WTC11 (cell line): ENCODE data around the gene EPHA6. TPM values are rescaled to one million over a fixed set of nuclear protein-coding genes. Genes with fewer than 3 reads are reported as not detected.

Experiments
- ATAC-seq: fragments of 200-7000 bp; cut with Tn5 transposase; 2 replicates; pipeline ENCODE4 v1.10.0; 2021; ENCODE audit warnings: mild to moderate bottlenecking, moderate library complexity
- CTCF ChIA-PET: fragments of 300-600 bp; sonication (Branson Sonifier 250); formaldehyde crosslinking; loops from one replicate; lab custom pipeline; 2021; ENCODE audit warnings: antibody characterized with exemption; lab: Charles Lee
- POLR2A ChIA-PET: fragments of 350-600 bp; sonication (Branson Sonifier 250); formaldehyde crosslinking; loops from one replicate; lab custom pipeline; 2021; ENCODE audit warnings: antibody characterized with exemption; lab: Charles Lee
- DNase-seq: peaks from one replicate; pipeline ENCODE4 v3.0.0; 2021; ENCODE audit warnings: low spot score
- H3K27ac Mint-ChIP-seq: 2 replicates; pipeline ENCODE4 v1.8.0; 2021; ENCODE audit warnings: mixed read lengths
- H3K27me3 Mint-ChIP-seq: 2 replicates; pipeline ENCODE4 v1.8.0; 2021; ENCODE audit warnings: low read depth, mild to moderate bottlenecking, moderate library complexity, mixed read lengths
- H3K36me3 Mint-ChIP-seq: 2 replicates; pipeline ENCODE4 v1.8.0; 2021; ENCODE audit warnings: mixed read lengths
- H3K4me1 Mint-ChIP-seq: 2 replicates; pipeline ENCODE4 v1.8.0; 2022; ENCODE audit warnings: mixed read lengths
- H3K4me3 Mint-ChIP-seq: 2 replicates; pipeline ENCODE4 v1.8.0; 2021; ENCODE audit warnings: mild to moderate bottlenecking, moderate library complexity, mixed read lengths
- H3K9me3 Mint-ChIP-seq: 2 replicates; pipeline ENCODE4 v1.8.0; 2021; ENCODE audit warnings: mixed read lengths
- CBFB ChIP-seq: sonication (generic); formaldehyde crosslinking; IDR thresholded peaks from 2 replicates; pipeline ENCODE4 v1.8.1; 2022; ENCODE audit warnings: mild to moderate bottlenecking, low read depth, missing genetic modification reagents
- CREB1 ChIP-seq: sonication (generic); formaldehyde crosslinking; IDR thresholded peaks from 2 replicates; pipeline ENCODE4 v1.8.0; 2023; ENCODE audit warnings: mild to moderate bottlenecking, missing genetic modification reagents
- ELF4 ChIP-seq: sonication (generic); formaldehyde crosslinking; IDR thresholded peaks from 2 replicates; pipeline ENCODE4 v1.8.1; 2022; ENCODE audit warnings: low read depth, mild to moderate bottlenecking, moderate library complexity, missing genetic modification reagents
- EMX1 ChIP-seq: fragments of 250-450 bp; sonication (Bioruptor Pico); IDR thresholded peaks from 2 replicates; pipeline ENCODE4 v1.8.0; 2021; ENCODE audit warnings: mild to moderate bottlenecking
- MYBL2 ChIP-seq: sonication (generic); formaldehyde crosslinking; IDR thresholded peaks from 2 replicates; pipeline ENCODE4 v1.8.1; 2023; ENCODE audit warnings: mild to moderate bottlenecking, moderate library complexity, missing genetic modification reagents
- NFATC4 ChIP-seq: fragments of 250-450 bp; sonication (Bioruptor Pico); IDR thresholded peaks from 2 replicates; pipeline ENCODE4 v1.9.0; 2021; ENCODE audit warnings: mild to moderate bottlenecking
- NFE2L1 ChIP-seq: sonication (generic); formaldehyde crosslinking; IDR thresholded peaks from 2 replicates; pipeline ENCODE4 v1.8.1; 2023; ENCODE audit warnings: missing genetic modification reagents
- NR2C2 ChIP-seq: sonication (generic); formaldehyde crosslinking; IDR thresholded peaks from 2 replicates; pipeline ENCODE4 v1.8.0; 2022; ENCODE audit warnings: mild to moderate bottlenecking, missing genetic modification reagents
- RORB ChIP-seq: fragments of 250-450 bp; sonication (Bioruptor Pico); IDR thresholded peaks from 2 replicates; pipeline ENCODE4 v1.9.0; 2021; ENCODE audit warnings: mild to moderate bottlenecking
- SMAD3 ChIP-seq: sonication (generic); formaldehyde crosslinking; IDR thresholded peaks from 2 replicates; pipeline ENCODE4 v1.8.0; 2022; ENCODE audit warnings: missing genetic modification reagents, mild to moderate bottlenecking, borderline replicate concordance
- SMAD4 ChIP-seq: sonication (generic); formaldehyde crosslinking; IDR thresholded peaks from 2 replicates; pipeline ENCODE4 v1.8.0; 2022; ENCODE audit warnings: mild to moderate bottlenecking, missing genetic modification reagents
- SOX15 ChIP-seq: fragments of 250-450 bp; sonication (Bioruptor Pico); IDR thresholded peaks from 2 replicates; pipeline ENCODE4 v1.9.0; 2021; ENCODE audit warnings: mild to moderate bottlenecking
- TEAD1 ChIP-seq: sonication (generic); formaldehyde crosslinking; IDR thresholded peaks from 2 replicates; pipeline ENCODE4 v1.8.0; 2022; ENCODE audit warnings: mild to moderate bottlenecking, missing genetic modification reagents
- ZNF317 ChIP-seq: sonication (generic); formaldehyde crosslinking; IDR thresholded peaks from 2 replicates; pipeline ENCODE4 v1.8.1; 2023; ENCODE audit warnings: low read depth, mild to moderate bottlenecking, moderate library complexity, missing genetic modification reagents, borderline replicate concordance
- ZNF671 ChIP-seq: fragments of 250-450 bp; sonication (Bioruptor Pico); IDR thresholded peaks from 2 replicates; pipeline ENCODE4 v1.8.0; 2021; ENCODE audit warnings: mild to moderate bottlenecking
- total RNA-seq: library from RNA; stranded (reverse); gene quantifications from 3 replicates; pipeline ENCODE4 v1.2.3, GENCODE V29; 2021
- TF ChIP-seq, protein P1 (sequence below): sonication (generic); formaldehyde crosslinking; IDR thresholded peaks from 2 replicates; pipeline ENCODE4 v1.8.0; 2023; ENCODE audit warnings: missing genetic modification reagents, mild to moderate bottlenecking, borderline replicate concordance
- TF ChIP-seq, protein P2 (sequence below): sonication (generic); formaldehyde crosslinking; conservative IDR thresholded peaks from 2 replicates; pipeline ENCODE4 v1.8.1; 2022; ENCODE audit warnings: mild to moderate bottlenecking, missing genetic modification reagents
- TF ChIP-seq, protein P3 (sequence below): sonication (generic); formaldehyde crosslinking; IDR thresholded peaks from 2 replicates; pipeline ENCODE4 v1.8.0; 2022; ENCODE audit warnings: mild to moderate bottlenecking, missing genetic modification reagents

The EPHA6 gene
- total RNA-seq, 1 experiment from 2014 or later = 2.1 TPM

DNA sequence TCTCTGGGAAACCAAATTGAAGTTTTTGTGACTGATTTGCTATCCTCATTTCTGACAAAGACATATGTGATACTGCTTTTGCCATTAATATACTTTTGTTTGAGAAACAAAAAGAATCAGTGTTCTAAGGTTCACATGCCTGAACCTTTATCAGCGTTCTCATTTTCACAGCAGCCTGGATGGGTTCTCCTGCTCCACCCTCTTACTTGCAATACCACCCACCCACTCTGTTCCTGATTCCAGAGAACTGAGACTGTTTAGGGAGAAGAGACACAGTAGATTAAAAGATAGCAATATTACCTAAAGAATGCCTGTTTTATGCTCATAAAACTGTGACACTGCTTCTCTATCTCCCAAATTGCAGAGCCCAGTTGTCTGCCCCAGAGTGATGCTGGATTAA is 924.4 kb downstream of the EPHA6 start:
- POLR2A ChIA-PET = no interaction called here
- no peaks in the 10 kb centered on the region for H3K9me3 Mint-ChIP-seq
- TF ChIP-seq RORB (CRISPR knock-in tag) (no peak), ELF4 (CRISPR knock-in tag) (no peak), CREB1 (CRISPR knock-in tag) (no peak), EMX1 (no peak), TEAD1 (no peak), SOX15 (no peak), CBFB (CRISPR knock-in tag) (no peak), ZNF671 (CRISPR knock-in tag) (no peak), NFE2L1 (no peak)
- TF ChIP-seq, protein P1, sequence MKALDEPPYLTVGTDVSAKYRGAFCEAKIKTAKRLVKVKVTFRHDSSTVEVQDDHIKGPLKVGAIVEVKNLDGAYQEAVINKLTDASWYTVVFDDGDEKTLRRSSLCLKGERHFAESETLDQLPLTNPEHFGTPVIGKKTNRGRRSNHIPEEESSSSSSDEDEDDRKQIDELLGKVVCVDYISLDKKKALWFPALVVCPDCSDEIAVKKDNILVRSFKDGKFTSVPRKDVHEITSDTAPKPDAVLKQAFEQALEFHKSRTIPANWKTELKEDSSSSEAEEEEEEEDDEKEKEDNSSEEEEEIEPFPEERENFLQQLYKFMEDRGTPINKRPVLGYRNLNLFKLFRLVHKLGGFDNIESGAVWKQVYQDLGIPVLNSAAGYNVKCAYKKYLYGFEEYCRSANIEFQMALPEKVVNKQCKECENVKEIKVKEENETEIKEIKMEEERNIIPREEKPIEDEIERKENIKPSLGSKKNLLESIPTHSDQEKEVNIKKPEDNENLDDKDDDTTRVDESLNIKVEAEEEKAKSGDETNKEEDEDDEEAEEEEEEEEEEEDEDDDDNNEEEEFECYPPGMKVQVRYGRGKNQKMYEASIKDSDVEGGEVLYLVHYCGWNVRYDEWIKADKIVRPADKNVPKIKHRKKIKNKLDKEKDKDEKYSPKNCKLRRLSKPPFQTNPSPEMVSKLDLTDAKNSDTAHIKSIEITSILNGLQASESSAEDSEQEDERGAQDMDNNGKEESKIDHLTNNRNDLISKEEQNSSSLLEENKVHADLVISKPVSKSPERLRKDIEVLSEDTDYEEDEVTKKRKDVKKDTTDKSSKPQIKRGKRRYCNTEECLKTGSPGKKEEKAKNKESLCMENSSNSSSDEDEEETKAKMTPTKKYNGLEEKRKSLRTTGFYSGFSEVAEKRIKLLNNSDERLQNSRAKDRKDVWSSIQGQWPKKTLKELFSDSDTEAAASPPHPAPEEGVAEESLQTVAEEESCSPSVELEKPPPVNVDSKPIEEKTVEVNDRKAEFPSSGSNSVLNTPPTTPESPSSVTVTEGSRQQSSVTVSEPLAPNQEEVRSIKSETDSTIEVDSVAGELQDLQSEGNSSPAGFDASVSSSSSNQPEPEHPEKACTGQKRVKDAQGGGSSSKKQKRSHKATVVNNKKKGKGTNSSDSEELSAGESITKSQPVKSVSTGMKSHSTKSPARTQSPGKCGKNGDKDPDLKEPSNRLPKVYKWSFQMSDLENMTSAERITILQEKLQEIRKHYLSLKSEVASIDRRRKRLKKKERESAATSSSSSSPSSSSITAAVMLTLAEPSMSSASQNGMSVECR = no peak
- TF ChIP-seq, protein P2, sequence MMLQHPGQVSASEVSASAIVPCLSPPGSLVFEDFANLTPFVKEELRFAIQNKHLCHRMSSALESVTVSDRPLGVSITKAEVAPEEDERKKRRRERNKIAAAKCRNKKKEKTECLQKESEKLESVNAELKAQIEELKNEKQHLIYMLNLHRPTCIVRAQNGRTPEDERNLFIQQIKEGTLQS (CRISPR knock-in tag) = no peak
- TF ChIP-seq, protein P3, sequence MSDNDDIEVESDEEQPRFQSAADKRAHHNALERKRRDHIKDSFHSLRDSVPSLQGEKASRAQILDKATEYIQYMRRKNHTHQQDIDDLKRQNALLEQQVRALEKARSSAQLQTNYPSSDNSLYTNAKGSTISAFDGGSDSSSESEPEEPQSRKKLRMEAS = no peak
- TF ChIP-seq, all 79 proteins: peak for 0
- CTCF ChIA-PET = interaction anchor here (0.7 to 1.7 kb wide), 2 partner anchors 13 to 20 kb away, joined by 3 to 6 read pairs; no protein-coding TSS in a partner anchor
- Mint-ChIP-seq H3K4me3 (no peak overlapping the region), H3K27me3 (no peaks in the 10 kb centered on the region), H3K36me3 (no peaks in the 10 kb centered on the region), H3K4me1 (peaks cover 5% of the 10 kb centered on the region), H3K27ac (no peak overlapping the region)
- no peak for DNase-seq
- no peak for ATAC-seq

DNA sequence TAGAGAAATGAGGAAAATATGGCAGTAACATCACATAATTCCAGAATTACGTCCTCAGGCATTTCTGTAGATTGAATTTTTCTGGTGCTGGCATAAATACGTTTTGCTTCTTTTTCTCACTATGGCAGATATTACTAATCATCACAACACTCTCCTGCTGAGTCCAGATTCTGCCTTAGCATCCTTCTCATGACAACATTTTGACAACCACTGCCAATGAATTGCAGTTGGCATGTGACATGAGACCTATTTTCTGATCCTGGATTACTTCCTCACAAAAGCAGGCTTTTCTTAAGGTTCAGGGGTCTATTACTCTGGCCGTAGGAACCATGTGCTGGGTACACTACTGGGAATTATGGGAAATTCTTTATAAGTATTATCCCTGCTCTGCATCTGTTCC is 927.6 kb downstream of the EPHA6 start:
- TF ChIP-seq, protein P1 = no peak
- TF ChIP-seq MYBL2 (CRISPR knock-in tag) = no peak
- TF ChIP-seq NFATC4 = no peak
- no peak for TF ChIP-seq SMAD4 (CRISPR knock-in tag)
- no peak for TF ChIP-seq SMAD3 (CRISPR knock-in tag)
- TF ChIP-seq ZNF317 (CRISPR knock-in tag) = no peak
- no peak for TF ChIP-seq NR2C2 (CRISPR knock-in tag)
- TF ChIP-seq CBFB (CRISPR knock-in tag) = no peak
- no peak for TF ChIP-seq CREB1 (CRISPR knock-in tag)
- TF ChIP-seq, all 79 proteins: peak for 0
- POLR2A ChIA-PET = no interaction called here
- Mint-ChIP-seq H3K36me3 (no peaks in the 10 kb centered on the region), H3K4me3 (no peak overlapping the region), H3K27me3 (no peaks in the 10 kb centered on the region), H3K9me3 (no peaks in the 10 kb centered on the region), H3K4me1 (peaks cover 10% of the 10 kb centered on the region), H3K27ac (no peak overlapping the region)
- DNase-seq (no peak), ATAC-seq (no peak)
- CTCF ChIA-PET = no interaction called here
